Kidney epithelial cell (primary cell): ENCODE results near the gene ZNF513. TPM values are rescaled to one million over a fixed set of nuclear protein-coding genes. Genes with fewer than 3 reads are reported as not detected.

Source experiments
- DNase-seq: peaks from one replicate; pipeline ENCODE4 v3.0.0-alpha.2; 2010; ENCODE audit warnings: low read depth
- H3K27me3 ChIP-seq: 2 replicates; pipeline ENCODE4 v1.6.0; 2011; ENCODE audit warnings: low read length; ENCODE audit not compliant: control insufficient read depth, insufficient read depth
- H3K36me3 ChIP-seq: 2 replicates; pipeline ENCODE4 v1.5.1; 2011; ENCODE audit warnings: low read length; ENCODE audit not compliant: control insufficient read depth, insufficient read depth
- H3K4me3 ChIP-seq: 2 replicates; pipeline ENCODE4 v1.5.1; 2011; ENCODE audit warnings: low read depth, mild to moderate bottlenecking, control low read depth, low read length
- total RNA-seq: library from RNA; depleted of rRNA; stranded (reverse); fragments of >200 nt; gene quantifications from 2 replicates; pipeline ENCODE4 v1.2.3, GENCODE V29; 2015
- TF ChIP-seq, protein P1 (sequence below): IDR thresholded peaks from 2 replicates; pipeline ENCODE4 v1.5.1; 2011; ENCODE audit warnings: mild to moderate bottlenecking, moderate library complexity, low read length, control low read depth, inconsistent platforms; ENCODE audit not compliant: insufficient read depth, poor library complexity, severe bottlenecking

The ZNF513 gene
- total RNA-seq, 1 donor from 2014 or later = 11.5 TPM

DNA sequence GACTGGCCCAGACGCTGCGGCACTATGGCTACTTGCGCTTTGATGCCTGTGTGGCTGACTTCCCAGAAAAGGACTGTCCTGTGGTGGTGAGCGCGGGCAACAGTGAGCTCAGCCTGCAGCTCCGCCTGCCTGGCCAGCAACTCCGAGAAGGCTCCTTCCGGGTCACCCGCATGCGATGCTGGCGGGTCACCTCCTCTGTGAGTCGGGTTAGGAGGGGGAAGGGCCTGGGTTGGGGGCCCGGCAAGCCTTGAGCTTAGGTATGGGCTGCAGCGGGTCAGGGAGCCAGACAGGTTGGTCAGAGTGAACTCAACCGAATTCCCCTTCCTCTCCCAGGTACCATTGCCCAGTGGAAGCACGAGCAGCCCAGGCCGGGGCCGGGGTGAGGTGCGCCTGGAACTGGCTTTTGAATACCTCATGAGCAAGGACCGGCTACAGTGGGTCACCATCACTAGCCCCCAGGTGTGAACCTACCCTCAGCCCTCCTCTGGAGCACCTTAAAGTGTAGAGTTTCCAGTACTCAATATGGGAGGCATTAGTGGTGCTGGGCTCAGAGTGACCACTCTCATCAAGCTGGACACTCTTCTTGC lies 4.9 kb downstream of the ZNF513 start:
- TF ChIP-seq, protein P1, sequence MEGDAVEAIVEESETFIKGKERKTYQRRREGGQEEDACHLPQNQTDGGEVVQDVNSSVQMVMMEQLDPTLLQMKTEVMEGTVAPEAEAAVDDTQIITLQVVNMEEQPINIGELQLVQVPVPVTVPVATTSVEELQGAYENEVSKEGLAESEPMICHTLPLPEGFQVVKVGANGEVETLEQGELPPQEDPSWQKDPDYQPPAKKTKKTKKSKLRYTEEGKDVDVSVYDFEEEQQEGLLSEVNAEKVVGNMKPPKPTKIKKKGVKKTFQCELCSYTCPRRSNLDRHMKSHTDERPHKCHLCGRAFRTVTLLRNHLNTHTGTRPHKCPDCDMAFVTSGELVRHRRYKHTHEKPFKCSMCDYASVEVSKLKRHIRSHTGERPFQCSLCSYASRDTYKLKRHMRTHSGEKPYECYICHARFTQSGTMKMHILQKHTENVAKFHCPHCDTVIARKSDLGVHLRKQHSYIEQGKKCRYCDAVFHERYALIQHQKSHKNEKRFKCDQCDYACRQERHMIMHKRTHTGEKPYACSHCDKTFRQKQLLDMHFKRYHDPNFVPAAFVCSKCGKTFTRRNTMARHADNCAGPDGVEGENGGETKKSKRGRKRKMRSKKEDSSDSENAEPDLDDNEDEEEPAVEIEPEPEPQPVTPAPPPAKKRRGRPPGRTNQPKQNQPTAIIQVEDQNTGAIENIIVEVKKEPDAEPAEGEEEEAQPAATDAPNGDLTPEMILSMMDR = no peak
- Histone ChIP-seq H3K36me3 (peaks cover 4% of the 10 kb centered on the region), H3K27me3 (no peaks in the 10 kb centered on the region), H3K4me3 (no peak overlapping the region)
- DNase-seq = no peak

- no peak overlapping the region for H3K4me3 ChIP-seq
- peaks cover 4% of the 10 kb centered on the region for H3K36me3 ChIP-seq
- TF ChIP-seq, protein P1 = no peak
- no peak for DNase-seq
- H3K27me3 ChIP-seq = no peaks in the 10 kb centered on the region
Observed at GRCh38 chr2:27373567-27373966, 7.0 kb downstream of the ZNF513 start.

DNA sequence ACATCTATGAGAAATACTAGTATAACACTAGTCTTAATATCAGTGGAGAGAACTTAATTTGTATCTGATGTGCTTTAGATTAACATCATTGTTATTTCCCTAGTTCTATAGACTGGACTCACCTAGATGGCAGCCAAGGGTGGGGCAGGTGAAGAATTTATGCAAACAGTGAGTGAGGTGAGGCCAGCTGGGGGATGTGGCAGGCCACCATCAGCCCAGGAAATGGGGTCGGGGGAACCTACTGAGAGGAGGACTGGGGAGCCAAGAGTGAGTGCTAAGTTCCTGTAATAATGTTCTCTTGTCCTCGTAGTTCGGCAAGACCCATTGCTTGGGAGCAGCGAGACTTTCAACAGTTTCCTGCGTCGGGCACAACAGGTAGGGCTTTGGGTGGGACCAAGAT lies 7.6 kb downstream of the ZNF513 start:
- DNase-seq = no peak
- Histone ChIP-seq H3K36me3 (peaks cover 5% of the 10 kb centered on the region), H3K4me3 (no peak overlapping the region), H3K27me3 (no peaks in the 10 kb centered on the region)
- TF ChIP-seq, protein P1 = no peak

DNA sequence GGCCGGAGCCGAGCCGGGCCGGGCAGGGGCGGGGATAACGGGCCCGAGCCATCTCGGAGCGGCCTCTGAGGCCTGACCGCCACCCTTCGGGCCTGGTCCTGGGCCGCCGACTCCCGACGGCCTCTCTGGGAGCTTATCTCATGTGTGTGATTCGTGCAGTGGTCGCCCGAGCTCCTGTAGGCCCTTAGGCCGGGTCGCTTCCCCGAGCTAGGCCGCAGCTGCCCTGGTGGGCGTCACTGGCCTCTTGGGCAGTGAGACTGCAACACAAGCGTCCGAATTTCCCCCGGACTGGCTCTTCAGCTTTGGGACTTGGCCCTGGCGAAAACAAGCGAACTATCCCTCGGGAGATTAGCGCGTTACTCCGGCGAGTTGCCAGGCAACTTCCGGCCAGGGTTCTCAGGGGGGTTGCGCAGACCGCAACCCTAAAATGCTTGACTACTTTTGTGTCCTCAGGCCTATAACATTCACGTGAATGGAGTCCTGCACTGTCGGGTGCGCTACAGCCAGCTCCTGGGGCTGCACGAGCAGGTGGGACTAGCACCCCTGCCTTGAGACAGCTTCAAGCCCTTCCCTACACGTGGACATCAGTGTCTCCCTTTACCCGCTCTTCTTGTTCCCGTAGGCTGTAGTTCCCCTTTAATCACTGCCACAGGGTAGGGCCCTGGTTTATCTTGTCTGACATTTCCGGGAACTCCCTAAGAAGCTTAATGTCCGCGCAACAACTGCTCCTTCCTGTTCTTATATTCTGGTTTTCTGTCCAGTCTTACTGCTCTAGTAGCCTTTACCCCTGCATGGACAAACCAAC lies 9.5 kb downstream of the ZNF513 start:
- no peak for DNase-seq
- Histone ChIP-seq H3K4me3 (peak overlapping the region; percentile 69), H3K36me3 (peaks cover 2% of the 10 kb centered on the region), H3K27me3 (no peaks in the 10 kb centered on the region)
- TF ChIP-seq, protein P1 = no peak

DNA sequence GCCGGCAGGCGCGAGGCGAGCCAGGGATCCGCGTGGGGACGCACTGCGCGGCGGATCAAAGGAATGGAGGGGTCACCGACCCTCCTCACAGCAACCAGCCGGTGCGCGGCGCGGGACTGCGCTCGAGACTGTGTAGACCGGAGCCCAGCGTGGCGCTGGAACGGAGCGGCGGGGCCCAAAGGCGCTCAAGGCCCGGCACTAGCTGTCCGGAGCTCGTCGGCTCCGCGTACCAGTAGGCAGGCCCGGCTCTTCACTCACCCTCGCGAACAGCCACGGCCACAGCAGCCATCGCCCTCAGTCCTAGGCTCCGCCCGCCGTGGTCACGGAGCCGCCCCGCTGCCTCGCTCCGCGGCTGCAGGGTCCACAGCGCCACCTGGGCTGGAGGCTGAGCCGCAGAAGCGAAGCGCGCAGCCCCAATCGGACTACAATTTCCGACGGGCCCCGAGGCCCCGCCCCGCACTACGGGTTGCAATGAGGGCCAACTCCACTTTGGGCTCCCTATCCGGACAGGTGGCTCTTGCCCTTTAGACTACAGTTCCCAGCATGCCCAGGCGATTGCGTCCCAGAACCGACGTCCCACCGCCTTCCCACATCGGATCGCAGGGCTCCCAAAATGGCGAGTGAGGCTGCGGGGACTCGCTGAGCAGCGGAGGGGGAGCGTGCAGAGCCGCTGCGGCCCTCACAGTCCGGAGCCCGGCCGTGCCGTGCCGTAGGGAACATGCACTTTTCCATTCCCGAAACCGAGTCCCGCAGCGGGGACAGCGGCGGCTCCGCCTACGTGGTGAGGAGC lies 10.3 kb downstream of the ZNF513 start, which contains the start of the genes EIF2B4 and SNX17:
TSS of gene EIF2B4 (minus strand) at position 313 of the 790 bp plus-strand sequence. CDS start at position 289, 24 bp downstream.
TSS of gene SNX17 (plus strand) at position 591 of the 790 bp plus-strand sequence. CDS start at position 719, 128 bp downstream.
- Histone ChIP-seq H3K36me3 (peaks cover 1% of the 10 kb centered on the region), H3K4me3 (peak within 1 kb of the TSS; percentile 89), H3K27me3 (no peaks in the 10 kb centered on the region)
- TF ChIP-seq, protein P1 = peak; percentile 84
- DNase-seq = peak; percentile 96
